ENCODE measurements around the gene TRIM62. TPM values are rescaled to one million over a fixed set of nuclear protein-coding genes. Genes with fewer than 3 reads are reported as not detected.
"Not testable (repeated sequence)": the region's sequence is repeated elsewhere in the genome, so short reads cannot be mapped to it uniquely, and the experiment has no call there.

TRIM62 gene
- total and polyA plus RNA-seq, 2 experiments from 2014 or later, result 2.5 to 4.2 TPM

DNA sequence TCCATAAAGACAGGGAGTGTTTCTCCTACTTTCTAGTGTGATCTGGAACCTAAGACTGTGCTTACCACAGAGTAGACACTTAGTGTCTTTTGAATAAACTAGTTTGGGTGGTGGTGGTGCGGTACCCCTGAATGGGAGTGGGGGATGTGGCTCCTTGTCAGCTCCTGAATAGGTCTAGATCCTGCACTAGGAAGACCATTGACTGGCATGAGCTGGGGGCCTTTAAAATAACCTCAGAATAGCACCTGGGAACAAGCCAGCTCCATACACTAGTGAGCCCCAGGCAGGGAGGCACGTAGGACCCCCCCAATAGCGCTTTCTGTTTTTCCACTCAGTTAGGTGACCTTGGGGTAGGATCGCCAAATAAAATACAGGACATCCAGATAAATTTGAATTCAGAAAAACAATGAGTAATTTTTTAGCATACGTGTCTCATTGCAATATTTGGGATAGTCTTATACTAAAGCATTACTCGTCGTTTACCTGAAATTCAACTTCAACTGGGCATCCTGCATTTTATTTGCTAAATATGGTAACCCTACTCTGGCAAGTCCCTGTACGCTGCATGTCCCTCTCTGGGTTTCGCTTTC, 55.3 kb downstream of the TRIM62 start:
- no peak overlapping the region for H3K4me3 ChIP-seq
- H3K27me3 ChIP-seq, result no peaks in the 10 kb centered on the region
- no peaks in the 10 kb centered on the region for H3K79me2 ChIP-seq
- no peaks in the 10 kb centered on the region for H3K9me2 ChIP-seq (replicated peaks; ENCODE audit: insufficient read depth)
- no peak overlapping the region for H2AFZ ChIP-seq
- TF ChIP-seq, protein P1, sequence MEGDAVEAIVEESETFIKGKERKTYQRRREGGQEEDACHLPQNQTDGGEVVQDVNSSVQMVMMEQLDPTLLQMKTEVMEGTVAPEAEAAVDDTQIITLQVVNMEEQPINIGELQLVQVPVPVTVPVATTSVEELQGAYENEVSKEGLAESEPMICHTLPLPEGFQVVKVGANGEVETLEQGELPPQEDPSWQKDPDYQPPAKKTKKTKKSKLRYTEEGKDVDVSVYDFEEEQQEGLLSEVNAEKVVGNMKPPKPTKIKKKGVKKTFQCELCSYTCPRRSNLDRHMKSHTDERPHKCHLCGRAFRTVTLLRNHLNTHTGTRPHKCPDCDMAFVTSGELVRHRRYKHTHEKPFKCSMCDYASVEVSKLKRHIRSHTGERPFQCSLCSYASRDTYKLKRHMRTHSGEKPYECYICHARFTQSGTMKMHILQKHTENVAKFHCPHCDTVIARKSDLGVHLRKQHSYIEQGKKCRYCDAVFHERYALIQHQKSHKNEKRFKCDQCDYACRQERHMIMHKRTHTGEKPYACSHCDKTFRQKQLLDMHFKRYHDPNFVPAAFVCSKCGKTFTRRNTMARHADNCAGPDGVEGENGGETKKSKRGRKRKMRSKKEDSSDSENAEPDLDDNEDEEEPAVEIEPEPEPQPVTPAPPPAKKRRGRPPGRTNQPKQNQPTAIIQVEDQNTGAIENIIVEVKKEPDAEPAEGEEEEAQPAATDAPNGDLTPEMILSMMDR (IDR thresholded peaks at IDR 0.05; ENCODE audit: poor library complexity), result no peak
- TF ChIP-seq EZH2 (IDR thresholded peaks at IDR 0.05; ENCODE audit: borderline replicate concordance) (no peak), EZH2phosphoT487 (IDR thresholded peaks at IDR 0.05; ENCODE audit: low read depth, severe bottlenecking, unreplicated experiment) (no peak)
- no peaks in the 10 kb centered on the region for H3K36me3 ChIP-seq (replicated peaks; ENCODE audit: insufficient read depth, low read depth)
- H3K4me2 ChIP-seq, result no peak overlapping the region
- no peaks in the 10 kb centered on the region for H3K4me1 ChIP-seq (ENCODE audit: insufficient read depth)
- 96% methylated on average over 9 of the region's 9 CpGs for WGBS (ENCODE audit: low lambda C conversion rate, missing lambda C conversion rate)
- H3K27ac ChIP-seq, result no peak overlapping the region
- DNase-seq (ENCODE audit: low spot score), result no peak
- no peaks in the 10 kb centered on the region for H4K20me1 ChIP-seq (ENCODE audit: insufficient read depth, poor library complexity, severe bottlenecking)
- no peaks in the 10 kb centered on the region for H3K9me3 ChIP-seq (ENCODE audit: low read depth)

DNA sequence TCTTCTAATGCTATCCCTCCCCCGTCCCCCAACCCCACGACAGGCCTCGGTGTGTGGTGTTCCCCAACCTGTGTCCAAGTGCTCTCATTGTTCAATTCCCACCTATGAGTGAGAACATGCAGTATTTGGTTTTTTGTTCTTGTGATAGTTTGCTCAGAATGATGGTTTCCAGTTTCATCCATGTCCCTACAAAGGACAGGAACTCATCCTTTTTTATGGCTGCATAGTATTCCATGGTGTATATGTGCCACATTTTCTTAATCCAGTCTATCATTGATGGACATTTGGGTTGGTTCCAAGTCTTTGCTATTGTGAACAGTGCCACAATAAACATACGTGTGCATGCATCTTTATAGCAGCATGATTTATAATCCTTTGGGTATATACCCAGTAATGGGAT, 57.2 kb downstream of the TRIM62 start:
- H3K36me3 ChIP-seq (replicated peaks; ENCODE audit: insufficient read depth, low read depth); H3K27me3 ChIP-seq; H3K4me1 ChIP-seq (ENCODE audit: insufficient read depth); H3K9me3 ChIP-seq (ENCODE audit: low read depth); H4K20me1 ChIP-seq (ENCODE audit: insufficient read depth, poor library complexity, severe bottlenecking); H3K4me3 ChIP-seq; H3K4me2 ChIP-seq; H2AFZ ChIP-seq; H3K9me2 ChIP-seq (replicated peaks; ENCODE audit: insufficient read depth); H3K27ac ChIP-seq; DNase-seq (ENCODE audit: low spot score); H3K79me2 ChIP-seq: not testable (repeated sequence)
- 91% methylated on average over 4 of the region's 4 CpGs for WGBS (ENCODE audit: low lambda C conversion rate, missing lambda C conversion rate)

DNA sequence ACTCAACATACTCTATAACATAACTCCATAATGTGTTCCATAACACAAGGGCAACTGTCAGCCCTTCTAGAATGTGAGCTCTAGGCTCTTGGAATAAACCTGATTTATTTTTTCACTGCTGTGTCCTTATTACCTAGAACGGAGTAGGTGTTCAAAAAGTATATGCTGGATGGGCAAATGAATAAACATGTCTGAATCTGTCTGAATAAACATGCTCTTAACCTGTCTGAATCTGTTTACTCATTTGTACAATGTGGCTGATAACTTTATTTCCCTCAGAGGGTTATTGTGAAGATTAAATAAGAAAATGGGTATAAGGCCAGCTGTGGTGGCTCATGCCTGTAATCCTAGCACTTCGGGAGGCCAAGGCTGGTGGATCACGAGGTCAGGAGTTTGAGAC, 58.6 kb downstream of the TRIM62 start:
- no peaks in the 10 kb centered on the region for H3K36me3 ChIP-seq (replicated peaks; ENCODE audit: insufficient read depth, low read depth)
- H3K9me2 ChIP-seq (replicated peaks; ENCODE audit: insufficient read depth), result no peaks in the 10 kb centered on the region
- no peak overlapping the region for H2AFZ ChIP-seq
- WGBS (ENCODE audit: low lambda C conversion rate, missing lambda C conversion rate), result 87% methylated on average over 3 of the region's 3 CpGs
- DNase-seq (ENCODE audit: low spot score), result no peak
- no peaks in the 10 kb centered on the region for H3K27me3 ChIP-seq
- H3K4me1 ChIP-seq (ENCODE audit: insufficient read depth), result no peaks in the 10 kb centered on the region
- H3K4me3 ChIP-seq, result no peak overlapping the region
- H3K79me2 ChIP-seq, result no peaks in the 10 kb centered on the region
- no peak overlapping the region for H3K4me2 ChIP-seq
- no peak overlapping the region for H3K27ac ChIP-seq
- no peaks in the 10 kb centered on the region for H4K20me1 ChIP-seq (ENCODE audit: insufficient read depth, poor library complexity, severe bottlenecking)
- TF ChIP-seq EZH2 (IDR thresholded peaks at IDR 0.05; ENCODE audit: borderline replicate concordance), result no peak
- H3K9me3 ChIP-seq (ENCODE audit: low read depth), result no peaks in the 10 kb centered on the region

DNA sequence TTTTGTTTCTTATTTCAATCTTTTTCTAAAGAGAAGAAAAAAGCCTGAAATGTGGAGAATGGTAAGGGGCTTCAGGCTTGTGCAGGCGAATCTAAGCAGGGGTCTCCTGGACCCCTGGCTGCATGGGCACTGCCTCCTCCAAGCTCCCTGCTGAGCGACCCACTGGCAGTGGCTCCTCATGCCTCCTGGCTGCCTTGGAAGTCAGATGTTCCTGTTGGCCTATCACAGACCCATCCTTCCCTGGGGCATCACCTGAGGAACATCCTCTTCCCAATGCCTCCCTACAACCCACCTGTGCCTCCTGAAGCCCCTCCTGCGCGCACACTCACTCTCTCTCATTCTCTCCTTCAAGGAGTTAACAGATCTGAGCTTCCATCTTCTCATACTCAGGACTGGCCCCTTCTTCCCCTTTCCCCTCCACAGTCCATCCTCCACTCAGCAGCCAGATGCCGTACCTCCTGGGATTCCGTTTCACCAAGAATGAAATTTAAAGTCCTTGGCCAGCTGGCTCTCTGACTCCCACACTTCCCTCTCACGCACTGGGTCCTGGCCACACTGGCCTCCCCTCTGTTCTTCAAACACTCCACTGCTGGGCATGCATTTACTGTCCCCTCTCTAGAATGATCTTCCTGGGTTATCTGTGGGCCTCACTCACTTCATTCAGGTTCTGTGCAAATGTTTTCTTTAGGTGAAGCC, 59.2 kb downstream of the TRIM62 start:
- TF ChIP-seq, protein P1 (IDR thresholded peaks at IDR 0.05; ENCODE audit: poor library complexity), result no peak
- TF ChIP-seq EZH2phosphoT487 (IDR thresholded peaks at IDR 0.05; ENCODE audit: low read depth, severe bottlenecking, unreplicated experiment) (no peak), EZH2 (IDR thresholded peaks at IDR 0.05; ENCODE audit: borderline replicate concordance) (no peak)
- no peak for DNase-seq (ENCODE audit: low spot score)
- 95% methylated on average over 7 of the region's 7 CpGs for WGBS (ENCODE audit: low lambda C conversion rate, missing lambda C conversion rate)

More for the DNA sequence above, 59.2 kb downstream of the TRIM62 start:
- no peaks in the 10 kb centered on the region for H4K20me1 ChIP-seq (ENCODE audit: insufficient read depth, poor library complexity, severe bottlenecking)
- no peak overlapping the region for H3K27ac ChIP-seq
- H3K9me2 ChIP-seq (replicated peaks; ENCODE audit: insufficient read depth), result no peaks in the 10 kb centered on the region
- no peaks in the 10 kb centered on the region for H3K9me3 ChIP-seq (ENCODE audit: low read depth)
- no peak overlapping the region for H3K4me2 ChIP-seq
- no peak overlapping the region for H2AFZ ChIP-seq
- no peaks in the 10 kb centered on the region for H3K36me3 ChIP-seq (replicated peaks; ENCODE audit: insufficient read depth, low read depth)
- H3K27me3 ChIP-seq, result no peaks in the 10 kb centered on the region
- no peaks in the 10 kb centered on the region for H3K79me2 ChIP-seq
- no peaks in the 10 kb centered on the region for H3K4me1 ChIP-seq (ENCODE audit: insufficient read depth)
- H3K4me3 ChIP-seq, result no peak overlapping the region

Data from hepatocyte (in vitro differentiated cells).